ENCODE measurements around the gene NEK2. TPM values are rescaled to one million over a fixed set of nuclear protein-coding genes. Genes with fewer than 3 reads are reported as not detected.

The NEK2 gene
- total and polyA plus RNA-seq, 2 donors (not counting 1 experiment from before 2014, with no cell fraction given), result 0.09 TPM; not detected in 1

DNA sequence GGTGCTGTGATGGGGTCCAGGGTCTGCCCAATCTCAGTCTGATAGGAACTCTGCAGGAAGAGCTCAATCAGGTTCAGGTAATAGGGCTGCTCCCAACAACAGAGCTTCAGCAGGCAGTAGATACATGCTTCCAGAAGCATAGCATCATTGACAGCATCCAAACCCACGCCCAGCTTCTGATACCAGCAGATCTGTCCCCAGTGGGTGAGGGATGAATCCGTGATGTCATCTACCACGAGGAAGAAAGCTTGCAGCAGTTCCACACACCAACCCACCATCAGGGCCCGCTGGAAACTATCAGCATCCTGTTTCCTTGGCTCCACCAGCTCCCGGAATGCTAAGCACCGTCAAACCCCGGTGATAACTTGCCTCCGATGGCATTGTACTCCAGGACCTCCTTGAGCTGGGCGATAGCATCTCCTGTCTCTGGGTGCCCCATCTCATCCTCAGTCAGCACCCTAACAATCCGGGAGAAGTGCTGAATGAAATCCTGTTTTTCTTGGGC, 14.7 kb downstream of the NEK2 start:
- no peaks in the 10 kb centered on the region for H3K27me3 Mint-ChIP-seq
- POLR2A ChIA-PET, result no interaction called here

DNA sequence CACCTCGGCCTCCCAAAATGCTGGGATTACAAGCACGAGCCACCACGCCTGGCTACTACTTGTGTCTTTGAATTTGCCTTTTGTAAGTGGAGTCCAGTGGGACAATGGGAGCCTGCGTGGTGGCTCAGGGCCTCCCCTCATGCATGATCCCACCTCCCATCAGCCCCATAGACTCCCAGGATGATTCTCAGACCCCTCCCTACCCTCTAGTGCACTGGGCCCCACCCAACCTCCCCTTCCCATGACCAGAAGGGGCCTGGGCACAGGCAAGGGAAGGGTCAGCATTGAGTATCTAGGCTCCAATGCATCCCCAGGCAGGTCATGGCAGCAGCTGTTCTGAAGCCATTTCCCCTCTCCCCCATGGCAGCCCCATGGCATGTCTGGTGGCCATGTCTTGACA, 18.7 kb downstream of the NEK2 start:
- H3K4me2 ChIP-seq (replicated peaks; ENCODE audit: low read depth, low read length, poor library complexity, severe bottlenecking), result no peak overlapping the region
- ChIA-PET CTCF (interaction anchor here (1.6 kb wide), 1 partner anchor 187 kb away, joined by 12 read pairs; no protein-coding TSS in a partner anchor), POLR2A (no interaction called here)
- no peak overlapping the region for H3K4me3 ChIP-seq (ENCODE audit: control extremely low read depth in 1 of 5, extremely low read depth in 1 of 5, insufficient read depth in 1 of 5, low read depth in 2 of 5, low read length in 4 of 5)
- TF ChIP-seq EZH2 (IDR thresholded peaks at IDR 0.05; ENCODE audit: borderline replicate concordance, insufficient read depth, low read depth, low read length, poor library complexity, severe bottlenecking), result no peak
- TF ChIP-seq, protein P1, sequence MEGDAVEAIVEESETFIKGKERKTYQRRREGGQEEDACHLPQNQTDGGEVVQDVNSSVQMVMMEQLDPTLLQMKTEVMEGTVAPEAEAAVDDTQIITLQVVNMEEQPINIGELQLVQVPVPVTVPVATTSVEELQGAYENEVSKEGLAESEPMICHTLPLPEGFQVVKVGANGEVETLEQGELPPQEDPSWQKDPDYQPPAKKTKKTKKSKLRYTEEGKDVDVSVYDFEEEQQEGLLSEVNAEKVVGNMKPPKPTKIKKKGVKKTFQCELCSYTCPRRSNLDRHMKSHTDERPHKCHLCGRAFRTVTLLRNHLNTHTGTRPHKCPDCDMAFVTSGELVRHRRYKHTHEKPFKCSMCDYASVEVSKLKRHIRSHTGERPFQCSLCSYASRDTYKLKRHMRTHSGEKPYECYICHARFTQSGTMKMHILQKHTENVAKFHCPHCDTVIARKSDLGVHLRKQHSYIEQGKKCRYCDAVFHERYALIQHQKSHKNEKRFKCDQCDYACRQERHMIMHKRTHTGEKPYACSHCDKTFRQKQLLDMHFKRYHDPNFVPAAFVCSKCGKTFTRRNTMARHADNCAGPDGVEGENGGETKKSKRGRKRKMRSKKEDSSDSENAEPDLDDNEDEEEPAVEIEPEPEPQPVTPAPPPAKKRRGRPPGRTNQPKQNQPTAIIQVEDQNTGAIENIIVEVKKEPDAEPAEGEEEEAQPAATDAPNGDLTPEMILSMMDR (IDR thresholded peaks at IDR 0.05), result no peak
- no peak overlapping the region for H2AFZ ChIP-seq (ENCODE audit: insufficient read depth, low read depth, low read length, poor library complexity, severe bottlenecking)
- no peaks in the 10 kb centered on the region for H3K79me2 ChIP-seq (ENCODE audit: control insufficient read depth, insufficient read depth, low read length)
- Mint-ChIP-seq H3K27me3 (peaks cover 3% of the 10 kb centered on the region), H3K4me1 (no peaks in the 10 kb centered on the region), H3K9me3 (ENCODE audit: insufficient read depth) (no peaks in the 10 kb centered on the region), H3K4me3 (no peak overlapping the region), H3K27ac (no peak overlapping the region)
- H3K27ac ChIP-seq (ENCODE audit: low read length in 2 of 2), result no peak overlapping the region
- H3K4me1 ChIP-seq (ENCODE audit: control insufficient read depth in 2 of 2, insufficient read depth in 2 of 2, low read length in 2 of 2), result peaks cover 0 to 7% of the 10 kb centered on the region in 2 donors
- WGBS (ENCODE audit: insufficient coverage), result 93% methylated on average over 3 of the region's 4 CpGs
- H3K9ac ChIP-seq (ENCODE audit: low read length), result no peak overlapping the region
- intact Hi-C loops (cut with micrococcal nuclease), result loop anchor here (5.0 kb wide), 1 partner anchor 1209 kb away; no protein-coding TSS in a partner anchor
- H3K9me3 ChIP-seq (ENCODE audit: control extremely low read depth in 1 of 3, control insufficient read depth in 2 of 3, insufficient read depth in 1 of 3, low read length in 2 of 3), result no peaks in the 10 kb centered on the region
- ATAC-seq (ENCODE audit: low read depth) (no peak), DNase-seq (no peak)
- H3K36me3 ChIP-seq (replicated peaks in 1 of 2; ENCODE audit: control extremely low read depth in 1 of 2, control insufficient read depth in 1 of 2, extremely low read depth in 1 of 2, insufficient read depth in 2 of 2, low read length in 1 of 2), result no peaks in the 10 kb centered on the region
- H3K27me3 ChIP-seq (replicated peaks in 1 of 4; ENCODE audit: control extremely low read depth in 1 of 4, control insufficient read depth in 3 of 4, insufficient read depth in 4 of 4, low read length in 3 of 4), result no peaks in the 10 kb centered on the region
- H4K20me1 ChIP-seq (ENCODE audit: control insufficient read depth, insufficient read depth, low read length, poor library complexity, severe bottlenecking), result no peaks in the 10 kb centered on the region

More for the DNA sequence above, 14.7 kb downstream of the NEK2 start:
- no peaks in the 10 kb centered on the region for H3K4me1 Mint-ChIP-seq
- Histone ChIP-seq H3K9me3 (ENCODE audit: control extremely low read depth in 1 of 3, control insufficient read depth in 2 of 3, insufficient read depth in 1 of 3, low read length in 2 of 3) (no peaks in the 10 kb centered on the region), H3K9ac (ENCODE audit: low read length) (no peak overlapping the region), H3K36me3 (replicated peaks in 1 of 2; ENCODE audit: control extremely low read depth in 1 of 2, control insufficient read depth in 1 of 2, extremely low read depth in 1 of 2, insufficient read depth in 2 of 2, low read length in 1 of 2) (no peaks in the 10 kb centered on the region), H3K4me1 (ENCODE audit: control insufficient read depth in 2 of 2, insufficient read depth in 2 of 2, low read length in 2 of 2) (no peaks in the 10 kb centered on the region), H3K4me3 (ENCODE audit: control extremely low read depth in 1 of 5, extremely low read depth in 1 of 5, insufficient read depth in 1 of 5, low read depth in 2 of 5, low read length in 4 of 5) (no peak overlapping the region), H4K20me1 (ENCODE audit: control insufficient read depth, insufficient read depth, low read length, poor library complexity, severe bottlenecking) (no peaks in the 10 kb centered on the region), H3K27ac (ENCODE audit: low read length in 2 of 2) (no peak overlapping the region), H3K79me2 (ENCODE audit: control insufficient read depth, insufficient read depth, low read length) (no peaks in the 10 kb centered on the region), H3K27me3 (replicated peaks in 1 of 4; ENCODE audit: control extremely low read depth in 1 of 4, control insufficient read depth in 3 of 4, insufficient read depth in 4 of 4, low read length in 3 of 4) (no peaks in the 10 kb centered on the region), H2AFZ (ENCODE audit: insufficient read depth, low read depth, low read length, poor library complexity, severe bottlenecking) (no peak overlapping the region), H3K4me2 (replicated peaks; ENCODE audit: low read depth, low read length, poor library complexity, severe bottlenecking) (no peak overlapping the region)
- no peaks in the 10 kb centered on the region for H3K9me3 Mint-ChIP-seq (ENCODE audit: insufficient read depth)
- TF ChIP-seq, protein P1 (IDR thresholded peaks at IDR 0.05), result no peak
- no peak for TF ChIP-seq EZH2 (IDR thresholded peaks at IDR 0.05; ENCODE audit: borderline replicate concordance, insufficient read depth, low read depth, low read length, poor library complexity, severe bottlenecking)
- no peak overlapping the region for H3K4me3 Mint-ChIP-seq
- no peak for DNase-seq
- intact Hi-C loops (cut with micrococcal nuclease), result no loop called here
- no peak for ATAC-seq (ENCODE audit: low read depth)
- no peak overlapping the region for H3K27ac Mint-ChIP-seq
- 97% methylated on average over 8 of the region's 10 CpGs for WGBS (ENCODE audit: insufficient coverage)
- CTCF ChIA-PET, result interaction anchor here (0.6 kb wide), 1 partner anchor 708 kb away, joined by 4 read pairs; no protein-coding TSS in a partner anchor

Data from B cell (primary cell).